Measurements from ENCODE around the gene NDOR1. TPM values are rescaled to one million over a fixed set of nuclear protein-coding genes. Genes with fewer than 3 reads are reported as not detected.

The NDOR1 gene
- polyA plus RNA-seq, 2 of the 4 experiments (the other 2 are of a cell fraction), result 5.6 to 19.5 TPM

GRCh38 chr9:137156567-137157375 lies 48.7 kb upstream of the NDOR1 start:
- no peak for FAIRE-seq
- H3K27ac ChIP-seq, result no peak overlapping the region
- CTCF ChIA-PET, result interaction anchor here (0.7 to 3.1 kb wide), 5 partner anchors 13 to 80 kb away, joined by 3 to 11 read pairs (median 3); partner anchors contain the start of genes LRRC26 and RNF224
- ATAC-seq, result peak; percentile 19 to 62; a peak in 4 of 6 replicates
- DNase-seq (ENCODE audit: low read depth in 1 of 2, low spot score in 1 of 2), result peak in 1 of 2 experiments; percentile 58
- H3K4me2 ChIP-seq, result peak overlapping the region; percentile 39; the same call in 1 of the 3 replicates
- peaks cover 20% of the 10 kb centered on the region; the same call in 2 of the 3 replicates for H3K4me1 ChIP-seq
- H3K4me3 ChIP-seq, result no peak overlapping the region
- no peaks in the 10 kb centered on the region for H3K9me3 ChIP-seq
- POLR2A ChIA-PET, result interaction anchor here (0.9 to 1.1 kb wide), 3 partner anchors 13 to 67 kb away, joined by 3 to 12 read pairs (median 3); partner anchors contain the start of gene LRRC26
- TF ChIP-seq FOSL2 (IDR thresholded peaks at IDR 0.05), result no peak
- no peak for TF ChIP-seq FOSL2 (CRISPR knock-in tag; IDR thresholded peaks at IDR 0.05)
- no peak for TF ChIP-seq EP300 (IDR thresholded peaks at IDR 0.05)
- no peak for TF ChIP-seq HOXB5 (CRISPR knock-in tag; IDR thresholded peaks at IDR 0.05)
- no peak for TF ChIP-seq KDM1A (IDR thresholded peaks at IDR 0.05; ENCODE audit: low read depth)
- no peak for TF ChIP-seq RNF2 (IDR thresholded peaks at IDR 0.05; ENCODE audit: borderline replicate concordance, low read depth)
- no peak for TF ChIP-seq HDAC2 (IDR thresholded peaks at IDR 0.05)
- TF ChIP-seq RAD21 (conservative IDR thresholded peaks at IDR 0.05 in 1 of 2, IDR thresholded peaks at IDR 0.05 in 1 of 2), result no peak
- no peak for TF ChIP-seq HMGXB4 (CRISPR knock-in tag; IDR thresholded peaks at IDR 0.05; ENCODE audit: borderline replicate concordance)
- TF ChIP-seq MYC (IDR thresholded peaks at IDR 0.05; ENCODE audit: borderline replicate concordance, low read length), result no peak
- WGBS (ENCODE audit: missing lambda C conversion rate), result 57% methylated on average over 31 of the region's 65 CpGs

- peak; percentile 1 to 7; a peak in 2 of 6 replicates for ATAC-seq
- TF ChIP-seq USF2 (IDR thresholded peaks at IDR 0.05) (peak; percentile 65), ELK1 (IDR thresholded peaks at IDR 0.05; ENCODE audit: low read depth, low read length) (no peak)
These were observed 47.7 kb upstream of the NDOR1 start for GRCh38 chr9:137157618-137158415.

GRCh38 chr9:137158625-137159024 lies 46.9 kb upstream of the NDOR1 start:
- peaks cover 25% of the 10 kb centered on the region for H3K4me1 ChIP-seq
- no peak overlapping the region for H3K4me3 ChIP-seq
- CTCF ChIA-PET, result interaction anchor here (0.6 to 3.1 kb wide), 6 partner anchors 12 to 211 kb away, joined by 3 to 11 read pairs (median 3); partner anchors contain the start of gene LRRC26
- 46% methylated on average over 4 of the region's 4 CpGs for whole genome bisulfite sequencing (ENCODE audit: missing lambda C conversion rate)
- H3K27ac ChIP-seq, result no peak overlapping the region
- no peak for FAIRE-seq
- no peak overlapping the region for H3K4me2 ChIP-seq
- TF ChIP-seq E2F6 (IDR thresholded peaks at IDR 0.05; ENCODE audit: borderline replicate concordance, low read depth), result no peak
- TF ChIP-seq PHF8 (IDR thresholded peaks at IDR 0.05; ENCODE audit: borderline replicate concordance, low read depth), result no peak
- no peak for TF ChIP-seq RAD21 (conservative IDR thresholded peaks at IDR 0.05 in 1 of 2, IDR thresholded peaks at IDR 0.05 in 1 of 2)
- no peak for TF ChIP-seq JUNB (IDR thresholded peaks at IDR 0.05)
- TF ChIP-seq MYC (IDR thresholded peaks at IDR 0.05; ENCODE audit: borderline replicate concordance, low read length), result no peak
- TF ChIP-seq FOSL2 (IDR thresholded peaks at IDR 0.05), result no peak
- TF ChIP-seq FOSL2 (CRISPR knock-in tag; IDR thresholded peaks at IDR 0.05), result no peak
- no peak for TF ChIP-seq CTCF (IDR thresholded peaks at IDR 0.05)
- POLR2A ChIA-PET, result no interaction called here
- no peak for DNase-seq (ENCODE audit: low read depth in 1 of 2, low spot score in 1 of 2)
- H3K9me3 ChIP-seq, result no peaks in the 10 kb centered on the region
- ATAC-seq, result no peak

More at GRCh38 chr9:137157618-137158415, 47.7 kb upstream of the NDOR1 start:
- ChIA-PET POLR2A (interaction anchor here (0.9 to 1.1 kb wide), 2 partner anchors 28 to 66 kb away, joined by 3 to 12 read pairs; no protein-coding TSS in a partner anchor), CTCF (interaction anchor here (0.7 to 3.1 kb wide), 9 partner anchors 12 to 210 kb away, joined by 3 to 11 read pairs (median 3); partner anchors contain the start of genes LRRC26 and RNF224)
- 44% methylated on average over 16 of the region's 19 CpGs for WGBS (ENCODE audit: missing lambda C conversion rate)
- FAIRE-seq (no peak), DNase-seq (ENCODE audit: low read depth in 1 of 2, low spot score in 1 of 2) (no peak)
- Histone ChIP-seq H3K4me3 (no peak overlapping the region), H3K4me2 (no peak overlapping the region), H3K9me3 (no peaks in the 10 kb centered on the region), H3K4me1 (peaks cover 24% of the 10 kb centered on the region), H3K27ac (no peak overlapping the region)
